ENCODE results near the gene PDE4B. TPM values are rescaled to one million over a fixed set of nuclear protein-coding genes. Genes with fewer than 3 reads are reported as not detected.
A peak's percentile ranks its signal among the peaks of the same experiment; 100 is the strongest.

Gene PDE4B
- total RNA-seq, 4 donors from 2014 or later, result 11.2 to 49.5 (median 26.3) TPM

GRCh38 chr1:65762081-65762862, 30.4 kb upstream of the PDE4B start:
- TF ChIP-seq CTCF (IDR thresholded peaks at IDR 0.05), result no peak
- ATAC-seq (ENCODE audit: low FRiP score), result peak; percentile 68
- no peak for DNase-seq (ENCODE audit: low spot score)

GRCh38 chr1:65764052-65764451, 28.6 kb upstream of the PDE4B start:
- no peak for DNase-seq (ENCODE audit: low spot score)

GRCh38 chr1:65765631-65766030, 27.1 kb upstream of the PDE4B start:
- no peak for ATAC-seq (ENCODE audit: low FRiP score)
- no peak for DNase-seq (ENCODE audit: low spot score)
- TF ChIP-seq CTCF (IDR thresholded peaks at IDR 0.05), result no peak

More at GRCh38 chr1:65764052-65764451, 28.6 kb upstream of the PDE4B start:
- TF ChIP-seq CTCF (IDR thresholded peaks at IDR 0.05), result no peak
- no peak for ATAC-seq (ENCODE audit: low FRiP score)

- DNase-seq (ENCODE audit: low spot score), result no peak
- no peak for ATAC-seq (ENCODE audit: low FRiP score)
- TF ChIP-seq CTCF (IDR thresholded peaks at IDR 0.05), result no peak
Observed at GRCh38 chr1:65769636-65770035, 23.1 kb upstream of the PDE4B start.

- no peak for DNase-seq (ENCODE audit: low spot score)
- no peak for ATAC-seq (ENCODE audit: low FRiP score)
- TF ChIP-seq CTCF (IDR thresholded peaks at IDR 0.05), result no peak
Observed at GRCh38 chr1:65772607-65773006, 20.1 kb upstream of the PDE4B start.

GRCh38 chr1:65773391-65774123, 19.1 kb upstream of the PDE4B start:
- DNase-seq (ENCODE audit: low spot score) (no peak), ATAC-seq (ENCODE audit: low FRiP score) (no peak)
- TF ChIP-seq CTCF (IDR thresholded peaks at IDR 0.05), result no peak

Measured in omental fat pad (tissue), 4 donors.